ENCODE results near the gene APRT.
"Not testable (repeated sequence)": the region's sequence is repeated elsewhere in the genome, so short reads cannot be mapped to it uniquely, and the experiment has no call there.

APRT gene

DNA sequence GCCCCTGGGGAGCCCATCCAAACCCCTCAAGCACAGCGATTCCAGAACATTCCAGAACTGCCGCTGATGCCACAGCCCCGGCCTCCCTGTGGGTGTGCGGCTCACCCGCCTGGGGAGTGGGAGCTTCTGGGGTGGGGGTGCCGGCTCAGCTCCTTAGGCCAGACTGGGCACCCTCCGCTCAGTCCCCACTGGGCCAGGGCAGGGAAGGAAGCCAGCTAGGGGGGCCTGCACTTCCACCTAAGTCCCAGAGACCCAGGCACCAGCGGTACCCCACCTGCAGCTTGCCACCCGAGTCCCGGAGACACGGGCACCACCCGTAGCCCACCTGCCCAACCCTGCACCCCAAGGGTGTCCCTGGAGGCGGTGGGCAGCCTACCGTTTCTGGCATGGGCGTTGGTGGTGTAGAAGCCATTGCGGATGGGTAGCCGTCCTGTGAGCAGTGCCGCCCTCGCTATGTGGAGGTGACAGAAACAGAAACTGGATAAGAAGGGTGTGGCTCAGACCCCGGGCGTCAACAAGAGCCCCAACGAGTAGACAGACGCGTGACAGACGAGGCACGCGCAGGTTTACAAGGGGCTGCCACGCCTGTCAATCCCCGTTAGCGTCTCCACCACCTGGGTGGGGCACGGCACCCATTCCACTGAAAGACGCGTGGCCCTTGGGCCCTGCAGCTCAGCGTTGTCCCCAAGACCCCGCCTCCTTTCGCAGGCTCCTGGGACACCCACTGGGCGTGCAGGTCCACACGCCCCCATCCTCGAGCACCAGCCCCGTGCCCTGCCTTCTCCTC is 30.0 kb upstream of the APRT start:
- ATAC-seq, result no peak

- no peak for ATAC-seq
These were observed 29.0 kb upstream of the APRT start for GRCh38 chr16:88840600-88841215.

DNA sequence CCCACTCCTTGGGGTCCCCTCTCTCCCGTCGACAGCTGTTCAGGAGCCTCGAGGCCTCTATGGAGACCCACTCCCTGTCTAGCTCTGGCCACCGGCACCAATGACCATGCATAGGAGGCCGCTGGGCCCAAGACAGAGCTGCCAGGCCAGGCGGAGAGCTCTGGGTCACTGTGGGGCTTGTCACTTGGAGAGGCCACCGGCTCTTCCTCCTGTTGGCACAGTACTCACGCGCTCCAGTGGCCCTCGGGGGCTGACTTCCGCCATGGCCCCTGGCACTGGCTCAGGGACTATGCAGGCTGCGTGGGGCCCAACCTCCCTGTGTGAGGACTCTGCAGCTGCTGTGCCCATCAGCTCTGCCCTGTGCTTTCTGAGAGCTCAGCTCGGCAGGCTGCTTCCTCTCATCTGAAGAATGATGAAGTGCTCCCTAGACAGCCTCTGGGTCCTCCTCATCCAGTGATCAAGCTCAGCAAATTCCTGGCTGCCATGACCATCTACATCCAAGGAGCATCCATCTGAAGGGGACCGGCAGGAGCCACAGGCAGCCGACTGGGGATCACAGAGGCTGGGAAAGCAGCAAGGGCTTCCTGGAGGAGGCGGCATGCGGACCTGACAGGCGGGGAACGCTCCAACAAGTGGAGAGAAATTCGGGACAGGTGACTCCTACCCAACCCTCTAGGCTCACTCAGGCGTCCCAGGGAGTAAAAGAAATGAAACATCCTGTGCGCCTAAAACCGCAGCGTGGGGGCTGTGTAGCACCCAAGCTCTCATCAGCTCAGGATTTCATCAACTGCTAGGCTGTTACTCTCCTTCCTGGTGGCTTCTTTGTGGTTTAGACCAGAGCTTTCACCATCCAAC is 28.2 kb upstream of the APRT start:
- no peak for ATAC-seq

DNA sequence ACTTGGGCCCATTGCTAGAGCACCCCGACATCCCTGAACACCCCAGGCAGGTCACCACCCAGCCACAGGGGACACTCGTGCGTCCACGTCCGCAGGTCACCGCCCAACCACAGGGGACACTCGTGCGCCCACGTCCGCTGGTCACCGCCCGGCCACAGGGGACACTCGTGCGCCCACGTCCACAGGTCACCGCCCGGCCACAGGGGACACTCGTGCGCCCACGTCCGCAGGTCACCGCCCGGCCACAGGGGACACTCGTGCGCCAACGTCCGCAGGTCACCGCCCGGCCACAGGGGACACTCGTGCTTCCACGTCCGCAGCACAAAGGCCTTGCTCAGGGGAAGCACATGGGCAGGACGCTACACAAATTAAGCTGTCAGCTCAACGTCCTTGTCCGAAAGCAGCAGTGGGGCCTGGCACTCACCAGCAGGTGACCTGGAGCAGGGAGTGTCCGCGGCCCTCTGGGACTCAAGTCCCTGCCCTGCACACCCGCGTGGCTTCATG is 27.4 kb upstream of the APRT start:
- ATAC-seq, result no peak

GRCh38 chr16:88838566-88838965 is 26.8 kb upstream of the APRT start:
- no peak for ATAC-seq

GRCh38 chr16:88837806-88838205 is 26.1 kb upstream of the APRT start:
- ATAC-seq, result no peak

DNA sequence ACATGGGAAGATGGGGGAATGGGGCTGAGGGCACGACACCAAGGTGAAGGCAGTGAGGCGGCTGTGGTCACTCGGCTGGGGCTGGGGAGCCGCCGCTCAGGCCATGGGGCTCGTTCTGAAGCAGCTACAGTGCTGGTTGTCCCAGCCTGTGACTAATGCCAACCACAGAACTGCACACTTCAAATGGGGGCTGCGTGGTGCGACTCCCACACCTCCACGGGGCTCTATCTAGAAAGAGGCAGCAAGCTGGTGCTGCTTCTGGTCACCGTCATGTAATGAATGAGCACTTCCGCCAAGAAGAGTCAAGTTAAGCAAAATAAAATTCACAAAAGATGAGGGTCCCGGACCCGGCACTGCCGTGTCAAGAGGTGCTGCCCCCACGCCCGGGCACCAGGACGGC is 25.1 kb upstream of the APRT start:
- no peak for ATAC-seq

DNA sequence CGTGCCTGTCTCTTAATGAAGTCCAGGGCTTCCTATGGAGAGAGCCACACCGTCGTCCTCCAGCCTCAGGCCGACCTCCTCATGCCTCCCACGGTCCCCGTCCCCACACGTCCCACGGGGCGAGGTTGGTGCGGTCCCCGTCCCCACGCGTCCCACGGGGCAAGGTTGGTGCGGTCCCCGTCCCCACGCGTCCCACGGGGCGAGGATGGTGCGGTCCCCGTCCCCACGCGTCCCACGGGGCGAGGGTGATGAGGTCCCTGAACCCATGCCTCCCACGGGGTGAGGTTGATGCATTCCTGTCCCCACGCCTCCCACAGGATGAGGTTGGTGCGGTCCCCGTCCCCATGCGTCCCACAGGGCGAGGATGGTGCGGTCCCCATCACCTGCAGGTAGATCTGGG is 24.1 kb upstream of the APRT start:
- ATAC-seq, result no peak

DNA sequence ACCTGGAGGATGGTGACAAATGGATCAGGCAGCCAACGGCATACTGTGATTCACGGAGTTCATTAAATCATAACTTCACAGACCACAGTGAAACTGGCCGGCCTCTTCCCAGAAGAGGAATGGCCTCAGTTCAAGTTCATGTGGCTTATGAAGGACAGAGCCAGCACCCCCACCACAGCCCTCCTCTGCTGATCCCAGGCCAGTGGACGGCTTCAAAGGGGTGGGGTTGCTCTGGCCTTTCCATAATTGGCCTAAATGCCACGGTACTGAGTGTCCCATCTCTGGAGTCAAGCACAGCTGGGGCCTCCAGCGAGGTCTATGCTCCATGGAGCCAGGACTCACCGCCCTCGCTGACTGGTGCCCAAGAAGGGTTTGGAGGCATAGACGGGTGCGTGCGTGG is 23.7 kb upstream of the APRT start:
- no peak for ATAC-seq

DNA sequence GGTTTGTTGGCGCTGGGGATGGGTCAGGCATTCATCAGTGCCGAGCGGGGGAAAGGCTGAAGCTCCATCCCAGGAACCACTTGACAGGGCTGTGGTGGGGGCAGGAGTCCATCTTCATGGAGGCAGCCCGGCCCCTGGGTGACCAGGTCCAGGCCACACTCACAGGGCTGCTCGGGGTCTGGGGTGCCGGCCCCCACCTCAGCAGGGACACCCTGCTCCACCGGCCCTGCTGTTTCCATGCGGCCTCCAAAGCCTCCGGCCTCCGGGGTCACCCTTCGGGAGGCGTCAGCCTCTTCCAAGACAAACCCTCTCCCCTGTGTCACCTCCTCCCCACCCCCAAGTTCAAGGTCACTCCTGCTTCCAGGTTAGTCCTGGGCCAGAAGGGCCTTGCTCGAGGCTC is 22.9 kb upstream of the APRT start:
- no peak for ATAC-seq

DNA sequence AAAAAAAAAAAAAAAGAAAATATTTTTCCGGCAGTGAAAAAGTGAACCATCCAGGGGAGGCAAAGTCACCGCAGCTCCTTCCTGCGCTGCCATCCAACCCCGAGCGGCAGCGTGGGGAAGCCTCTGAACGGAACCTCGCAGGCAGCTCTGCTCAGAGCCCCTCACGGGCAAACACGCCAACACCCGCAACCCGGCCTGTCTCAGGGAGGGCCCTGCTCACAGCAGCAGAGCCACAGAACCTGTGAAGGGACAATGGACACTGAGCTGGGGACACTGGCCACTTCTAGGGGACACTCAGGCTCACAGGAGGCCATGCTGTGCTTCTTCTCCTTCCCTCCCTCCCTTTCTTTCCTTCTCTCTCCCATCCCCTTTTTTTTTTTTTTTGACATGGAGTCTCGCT is 21.4 kb upstream of the APRT start:
- no peak for ATAC-seq

- ATAC-seq, result no peak
These were observed 20.1 kb upstream of the APRT start for GRCh38 chr16:88831838-88832237.

- ATAC-seq, result no peak
These were observed 19.1 kb upstream of the APRT start for GRCh38 chr16:88830783-88831182.

DNA sequence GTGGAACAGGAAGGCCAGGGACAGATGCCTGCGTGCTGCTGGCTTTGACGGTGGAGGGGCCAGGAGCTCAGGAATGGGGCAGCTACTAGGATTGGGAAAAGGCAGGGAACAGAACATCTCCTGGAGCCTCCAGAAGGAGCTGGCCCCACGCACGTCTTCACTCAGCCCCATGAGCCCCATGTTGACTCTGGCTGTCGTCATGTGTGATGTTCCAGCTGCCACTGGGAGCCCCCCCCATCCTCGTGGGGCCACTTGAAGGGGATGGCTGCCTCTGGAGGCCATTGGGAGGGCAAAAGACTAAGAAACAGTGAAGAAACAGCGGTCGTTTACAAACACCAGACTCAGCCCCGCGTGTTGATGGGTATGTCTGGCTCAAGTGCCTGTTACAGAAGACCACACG is 18.5 kb upstream of the APRT start:
- ATAC-seq, result no peak

- no peak for ATAC-seq
These were observed 17.0 kb upstream of the APRT start for GRCh38 chr16:88828711-88829110.

DNA sequence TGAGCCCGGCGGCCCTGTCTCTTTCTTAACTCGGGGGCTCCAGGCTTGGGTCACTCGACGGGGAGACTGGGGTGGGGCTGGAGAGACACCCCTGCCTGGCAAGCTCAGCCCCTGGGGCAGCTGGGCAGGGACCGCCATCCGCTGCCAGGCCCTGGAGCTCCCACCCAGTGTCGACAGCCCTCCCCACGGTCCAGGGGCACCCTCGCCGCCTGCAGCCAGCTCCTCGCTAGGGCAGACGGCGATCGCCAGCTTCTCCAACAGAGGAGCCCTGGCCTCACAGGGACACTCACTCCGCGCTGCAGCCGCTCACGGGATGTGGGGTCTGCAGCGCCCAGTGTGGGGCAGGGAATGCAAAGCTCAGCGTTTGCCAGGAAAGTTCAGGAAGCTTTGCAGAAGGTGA is 16.0 kb upstream of the APRT start:
- no peak for ATAC-seq

- no peak for ATAC-seq
These were observed 14.5 kb upstream of the APRT start for GRCh38 chr16:88826070-88826840.

DNA sequence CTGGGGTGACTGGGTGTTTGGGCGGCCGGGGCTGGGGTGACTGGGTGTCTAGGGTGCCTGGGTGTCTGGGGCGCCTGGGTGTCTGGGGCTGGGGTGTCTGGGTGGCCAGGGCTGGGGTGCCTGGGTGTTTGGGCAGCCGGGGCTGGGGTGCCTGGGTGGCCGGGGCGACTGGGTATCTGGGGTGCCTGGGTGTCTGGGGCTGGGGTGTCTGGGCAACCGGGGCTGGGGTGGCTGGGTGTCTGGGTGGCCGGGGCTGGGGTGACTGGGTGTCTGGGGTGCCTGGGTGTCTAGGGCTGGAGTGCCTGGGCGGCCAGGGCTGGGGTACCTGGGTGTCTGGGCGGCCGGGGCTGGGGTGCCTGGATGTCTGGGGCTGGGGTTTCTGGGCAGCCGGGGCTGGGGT is 13.4 kb upstream of the APRT start:
- ATAC-seq, result no peak

GRCh38 chr16:88824256-88825077 is 12.7 kb upstream of the APRT start:
- no peak for ATAC-seq

DNA sequence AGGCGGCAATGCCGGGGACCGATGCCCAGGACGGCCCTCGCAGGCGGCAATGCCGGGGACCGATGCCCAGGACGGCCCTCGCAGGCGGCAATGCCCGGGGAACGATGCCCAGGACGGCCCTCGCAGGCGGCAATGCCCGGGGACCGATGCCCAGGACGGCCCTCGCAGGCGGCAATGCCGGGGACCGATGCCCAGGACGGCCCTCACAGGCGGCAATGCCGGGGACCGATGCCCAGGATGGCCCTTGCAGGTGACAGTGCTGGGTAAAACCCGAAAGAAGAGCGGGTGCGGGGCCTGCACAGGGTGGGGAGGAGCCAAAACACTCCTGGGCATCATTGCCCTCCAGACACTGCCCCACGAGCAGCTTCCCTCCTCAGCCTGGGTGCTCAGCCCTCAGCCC is 11.9 kb upstream of the APRT start:
- ATAC-seq, result not testable (repeated sequence)

DNA sequence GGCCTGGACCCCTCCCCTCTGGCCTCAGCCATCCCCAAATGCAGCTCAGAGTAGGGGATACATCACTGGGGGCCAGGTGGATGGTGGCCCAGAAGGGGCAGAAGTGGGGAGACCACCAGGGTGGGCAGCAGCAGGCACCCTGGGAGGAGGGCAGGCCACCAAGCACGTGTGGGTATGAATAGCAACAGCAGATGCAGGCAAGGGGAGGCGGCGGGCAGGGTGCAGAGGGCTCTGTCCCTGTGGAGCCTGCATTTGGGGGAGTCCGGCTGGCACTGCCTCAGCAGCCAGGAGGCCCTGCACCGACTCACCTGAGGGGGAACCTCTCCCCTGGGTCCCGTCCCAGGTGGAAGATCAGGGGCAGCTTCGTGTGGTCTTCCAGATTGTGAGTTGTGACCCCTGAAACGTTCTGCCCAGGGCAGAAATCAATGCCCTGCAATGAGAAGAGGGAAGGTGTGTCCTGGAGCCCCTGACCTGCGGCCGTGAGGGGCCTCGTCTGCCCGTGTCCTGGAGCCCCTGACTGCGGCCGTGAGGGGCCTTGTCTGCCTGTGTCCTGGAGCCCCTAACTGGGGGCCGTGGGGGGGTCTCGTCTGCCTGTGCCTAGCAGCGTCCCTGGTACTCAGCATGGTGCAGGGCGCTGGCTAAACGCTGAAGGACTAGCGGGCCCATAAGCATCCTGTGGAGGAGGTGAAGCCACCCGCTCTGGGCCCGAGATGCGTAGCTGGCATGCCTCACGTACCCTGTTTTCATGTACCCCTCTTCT is 10.7 kb upstream of the APRT start:
- ATAC-seq, result no peak
